ENCODE results near the gene ARMH1.

DNA sequence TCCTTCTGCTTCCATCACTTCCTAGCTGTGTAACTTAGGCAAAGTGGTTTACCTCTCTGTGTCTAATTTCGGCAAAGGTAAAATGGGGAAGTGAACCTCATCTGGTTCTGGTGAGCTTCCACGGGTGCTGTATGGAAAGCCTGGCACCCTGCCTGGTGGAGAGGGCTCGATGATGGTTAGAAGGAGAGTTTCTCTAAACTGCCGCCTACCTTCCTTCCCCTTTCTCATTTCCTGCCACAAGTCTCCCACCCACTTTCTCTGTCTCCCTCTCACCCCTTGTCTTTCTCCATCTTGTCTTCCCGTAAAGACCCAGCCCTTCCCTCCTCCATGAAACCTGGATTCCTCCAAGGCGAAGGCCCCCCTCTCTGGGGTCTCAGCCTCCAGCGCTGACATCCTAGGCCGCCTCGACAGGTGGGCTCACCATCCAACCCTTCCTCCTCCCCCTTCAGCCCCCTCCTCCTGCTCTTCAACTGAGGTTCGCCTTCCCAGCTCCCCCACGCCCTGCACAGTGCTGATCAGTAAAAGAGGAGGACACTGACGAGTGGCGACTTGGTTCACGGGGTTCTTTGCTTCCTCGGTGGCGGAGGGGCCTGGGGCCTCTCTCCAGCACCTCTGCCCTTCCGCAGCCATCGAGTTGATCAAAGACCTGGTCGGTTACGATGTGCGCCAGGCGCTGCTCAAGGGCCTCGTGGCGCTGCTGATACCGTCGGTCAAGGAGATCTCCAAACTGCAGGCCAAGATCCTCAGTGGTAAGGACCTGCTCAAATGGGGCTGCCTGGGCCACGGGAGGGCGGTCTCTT is 49.2 kb downstream of the ARMH1 start:
- TF ChIP-seq EZH2 (IDR thresholded peaks at IDR 0.05; ENCODE audit: insufficient read depth, poor library complexity, severe bottlenecking) (no peak), EZH2phosphoT487 (IDR thresholded peaks at IDR 0.05; ENCODE audit: insufficient read depth, low read depth) (no peak)
